ENCODE data around the gene ZER1.

The ZER1 gene

DNA sequence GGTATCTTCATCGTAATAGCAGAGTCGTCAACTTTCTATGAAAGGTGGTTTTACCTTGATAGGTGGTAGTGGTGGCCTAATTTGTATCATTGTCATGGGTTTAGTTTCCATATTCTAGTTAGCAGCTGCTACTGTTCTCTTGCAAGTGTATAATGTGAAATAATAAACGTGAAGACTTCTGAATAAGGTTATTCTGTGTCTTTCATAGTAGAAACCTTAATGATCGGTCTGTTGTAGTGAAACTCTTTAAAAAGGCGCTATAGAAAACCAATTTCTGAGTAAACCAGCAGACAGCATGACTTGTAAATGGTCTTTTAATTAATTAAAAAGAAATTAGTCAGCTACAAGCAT, 81.1 kb downstream of the ZER1 start:
- TF ChIP-seq, protein P1, sequence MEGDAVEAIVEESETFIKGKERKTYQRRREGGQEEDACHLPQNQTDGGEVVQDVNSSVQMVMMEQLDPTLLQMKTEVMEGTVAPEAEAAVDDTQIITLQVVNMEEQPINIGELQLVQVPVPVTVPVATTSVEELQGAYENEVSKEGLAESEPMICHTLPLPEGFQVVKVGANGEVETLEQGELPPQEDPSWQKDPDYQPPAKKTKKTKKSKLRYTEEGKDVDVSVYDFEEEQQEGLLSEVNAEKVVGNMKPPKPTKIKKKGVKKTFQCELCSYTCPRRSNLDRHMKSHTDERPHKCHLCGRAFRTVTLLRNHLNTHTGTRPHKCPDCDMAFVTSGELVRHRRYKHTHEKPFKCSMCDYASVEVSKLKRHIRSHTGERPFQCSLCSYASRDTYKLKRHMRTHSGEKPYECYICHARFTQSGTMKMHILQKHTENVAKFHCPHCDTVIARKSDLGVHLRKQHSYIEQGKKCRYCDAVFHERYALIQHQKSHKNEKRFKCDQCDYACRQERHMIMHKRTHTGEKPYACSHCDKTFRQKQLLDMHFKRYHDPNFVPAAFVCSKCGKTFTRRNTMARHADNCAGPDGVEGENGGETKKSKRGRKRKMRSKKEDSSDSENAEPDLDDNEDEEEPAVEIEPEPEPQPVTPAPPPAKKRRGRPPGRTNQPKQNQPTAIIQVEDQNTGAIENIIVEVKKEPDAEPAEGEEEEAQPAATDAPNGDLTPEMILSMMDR (IDR thresholded peaks at IDR 0.05; ENCODE audit: insufficient read depth, low read depth, low read length, missing control alignments) = no peak
- H3K4me3 ChIP-seq (ENCODE audit: low read depth, low read length) = peak overlapping the region; percentile 93
- no peak for DNase-seq (ENCODE audit: low read depth)

- TF ChIP-seq, protein P1 (IDR thresholded peaks at IDR 0.05; ENCODE audit: insufficient read depth, low read depth, low read length, missing control alignments) = no peak
- peak; percentile 68 for DNase-seq (ENCODE audit: low read depth)
Observed at GRCh38 chr9:128689820-128690683, 81.7 kb downstream of the ZER1 start.

GRCh38 chr9:128689293-128689774, 82.4 kb downstream of the ZER1 start:
- DNase-seq (ENCODE audit: low read depth) = no peak
- TF ChIP-seq, protein P1 (IDR thresholded peaks at IDR 0.05; ENCODE audit: insufficient read depth, low read depth, low read length, missing control alignments) = no peak
- H3K4me3 ChIP-seq (ENCODE audit: low read depth, low read length) = peak overlapping the region; percentile 54

More at GRCh38 chr9:128689820-128690683, 81.7 kb downstream of the ZER1 start:
- H3K4me3 ChIP-seq (ENCODE audit: low read depth, low read length) = peak overlapping the region; percentile 93

- TF ChIP-seq, protein P1 (IDR thresholded peaks at IDR 0.05; ENCODE audit: insufficient read depth, low read depth, low read length, missing control alignments) = no peak
- peak; percentile 98 for DNase-seq (ENCODE audit: low read depth)
- H3K4me3 ChIP-seq (ENCODE audit: low read depth, low read length) = peak within 1 kb of the TSS; percentile 93
Observed at GRCh38 chr9:128688501-128689292, 83.0 kb downstream of the ZER1 start, which contains the start of gene SET. Gene SET (plus strand): TSS chr9:128689222. CDS start chr9:128689583, 361 bp downstream.

GRCh38 chr9:128687453-128687852, 84.3 kb downstream of the ZER1 start:
- H3K4me3 ChIP-seq (ENCODE audit: low read depth, low read length) = no peak overlapping the region
- DNase-seq (ENCODE audit: low read depth) = no peak
- TF ChIP-seq, protein P1 (IDR thresholded peaks at IDR 0.05; ENCODE audit: insufficient read depth, low read depth, low read length, missing control alignments) = no peak

DNA sequence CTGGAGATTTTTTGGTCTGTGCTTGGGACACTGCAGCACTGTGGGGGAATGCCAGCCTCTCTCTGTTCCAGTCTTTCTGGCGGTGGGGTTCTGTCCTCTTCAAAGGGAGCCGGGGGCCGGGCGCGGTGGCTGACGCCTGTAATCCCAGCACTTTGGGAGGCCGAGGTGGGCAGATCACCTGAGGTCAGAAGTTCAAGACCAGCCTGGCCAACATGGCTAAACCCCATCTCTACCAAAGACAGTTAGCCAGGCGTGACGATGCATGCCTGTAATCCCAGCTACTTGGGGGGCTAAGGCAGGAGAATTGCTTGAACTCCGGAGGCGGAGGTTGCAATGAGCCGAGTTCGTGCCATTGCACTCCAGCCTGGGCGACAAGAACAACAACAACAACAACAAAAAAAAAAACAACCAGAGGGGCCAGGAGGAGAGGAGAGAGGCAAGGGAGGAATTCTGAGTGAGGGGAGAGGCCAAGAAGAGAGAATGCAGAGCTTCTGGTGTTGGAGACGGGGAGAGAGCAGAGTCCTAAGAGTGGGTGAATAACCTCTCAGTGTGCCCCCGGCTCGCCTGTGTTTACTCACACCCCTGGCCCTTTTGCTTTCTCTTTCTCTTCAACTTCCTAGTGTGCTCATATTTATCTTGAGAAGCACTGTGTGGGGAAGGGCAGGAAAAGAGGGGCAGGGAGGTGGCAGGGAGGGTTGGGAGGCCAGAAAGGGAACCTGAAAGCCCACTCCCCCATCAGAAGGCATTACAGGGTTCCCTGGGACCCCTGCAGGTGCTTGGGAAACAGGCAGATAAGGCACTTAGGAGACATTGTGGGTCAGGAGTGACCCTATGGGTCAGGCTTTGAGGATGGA, 85.9 kb downstream of the ZER1 start:
- peak overlapping the region; percentile 87 for H3K4me3 ChIP-seq (ENCODE audit: low read depth, low read length)
- peak; percentile 48 for DNase-seq (ENCODE audit: low read depth)
- TF ChIP-seq, protein P1 (IDR thresholded peaks at IDR 0.05; ENCODE audit: insufficient read depth, low read depth, low read length, missing control alignments) = no peak

All from GM12865 (cell line).